Prostate gland (tissue), 2 donors: ENCODE results near the gene ERG.

Source experiments
- POLR2A ChIP-seq: fragments of 450-650 bp; IDR thresholded peaks from one replicate; pipeline ENCODE4 v1.6.1; 2016; ENCODE audit warnings: antibody characterized with exemption, mild to moderate bottlenecking
- POLR2AphosphoS5 ChIP-seq: sonication (generic); formaldehyde crosslinking; IDR thresholded peaks from one replicate; pipeline ENCODE4 v1.6.1; 2017; ENCODE audit warnings: antibody characterized with exemption
- TF ChIP-seq, protein P1 (sequence below), 4 experiments: fragments of 200-600 bp in 2 of 4; fragments of 450-650 bp in 2 of 4; sonication (generic) in 2 of 4; IDR thresholded peaks; 1 replicate in 3 of 4; 2 replicates in 1 of 4; pipeline ENCODE4 v1.5.1; 2016 to 2019; ENCODE audit warnings: antibody characterized with exemption in 4 of 4, mild to moderate bottlenecking in 2 of 4, moderate library complexity in 2 of 4

DNA sequence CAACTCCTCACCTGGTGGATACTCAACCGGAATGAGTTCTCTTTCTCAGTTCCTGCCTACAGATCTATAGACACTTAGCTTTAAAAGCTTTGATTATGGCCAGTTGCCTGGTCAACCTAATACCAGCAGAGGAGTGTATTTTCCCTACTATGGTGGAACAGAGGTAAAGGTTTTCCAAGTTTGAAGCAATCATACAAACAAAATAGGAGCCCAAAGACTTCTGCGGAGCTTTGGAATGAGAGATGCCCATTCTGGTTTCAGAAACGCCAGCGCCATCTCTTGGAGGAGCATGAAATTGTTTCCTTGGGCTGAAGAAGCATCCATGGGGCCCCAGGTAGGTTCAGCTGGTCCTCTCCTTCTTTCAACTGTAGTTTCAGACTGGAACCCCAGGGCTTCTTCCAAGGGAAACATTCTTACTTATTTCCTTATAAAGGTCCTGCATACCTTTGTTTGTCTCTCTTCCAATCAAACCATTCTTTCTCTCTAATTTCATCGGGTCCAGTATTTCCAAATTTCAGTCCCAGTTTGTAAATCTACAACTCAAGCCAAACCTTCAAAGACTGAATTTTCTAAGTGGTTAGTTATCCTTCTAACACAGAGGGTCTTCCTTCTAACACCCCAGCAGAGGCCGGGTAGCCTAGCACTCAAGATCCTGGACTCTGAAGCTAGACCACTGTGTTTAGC lies 145.6 kb downstream of the ERG start:
- TF ChIP-seq, protein P1, sequence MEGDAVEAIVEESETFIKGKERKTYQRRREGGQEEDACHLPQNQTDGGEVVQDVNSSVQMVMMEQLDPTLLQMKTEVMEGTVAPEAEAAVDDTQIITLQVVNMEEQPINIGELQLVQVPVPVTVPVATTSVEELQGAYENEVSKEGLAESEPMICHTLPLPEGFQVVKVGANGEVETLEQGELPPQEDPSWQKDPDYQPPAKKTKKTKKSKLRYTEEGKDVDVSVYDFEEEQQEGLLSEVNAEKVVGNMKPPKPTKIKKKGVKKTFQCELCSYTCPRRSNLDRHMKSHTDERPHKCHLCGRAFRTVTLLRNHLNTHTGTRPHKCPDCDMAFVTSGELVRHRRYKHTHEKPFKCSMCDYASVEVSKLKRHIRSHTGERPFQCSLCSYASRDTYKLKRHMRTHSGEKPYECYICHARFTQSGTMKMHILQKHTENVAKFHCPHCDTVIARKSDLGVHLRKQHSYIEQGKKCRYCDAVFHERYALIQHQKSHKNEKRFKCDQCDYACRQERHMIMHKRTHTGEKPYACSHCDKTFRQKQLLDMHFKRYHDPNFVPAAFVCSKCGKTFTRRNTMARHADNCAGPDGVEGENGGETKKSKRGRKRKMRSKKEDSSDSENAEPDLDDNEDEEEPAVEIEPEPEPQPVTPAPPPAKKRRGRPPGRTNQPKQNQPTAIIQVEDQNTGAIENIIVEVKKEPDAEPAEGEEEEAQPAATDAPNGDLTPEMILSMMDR (IDR thresholded peaks at IDR 0.05) = peak; percentile 49 to 83 (median 70)
- peak; percentile 35 for TF ChIP-seq POLR2AphosphoS5
- no peak for TF ChIP-seq POLR2A
